GM18526 (cell line): Measurements from ENCODE around the gene MYG1.

Experiments used
- POLR2A ChIP-seq: IDR thresholded peaks from 3 replicates; pipeline ENCODE4 v1.6.1; 2011; ENCODE audit not compliant: insufficient read length; ENCODE audit errors: extremely low read depth

MYG1 gene

DNA sequence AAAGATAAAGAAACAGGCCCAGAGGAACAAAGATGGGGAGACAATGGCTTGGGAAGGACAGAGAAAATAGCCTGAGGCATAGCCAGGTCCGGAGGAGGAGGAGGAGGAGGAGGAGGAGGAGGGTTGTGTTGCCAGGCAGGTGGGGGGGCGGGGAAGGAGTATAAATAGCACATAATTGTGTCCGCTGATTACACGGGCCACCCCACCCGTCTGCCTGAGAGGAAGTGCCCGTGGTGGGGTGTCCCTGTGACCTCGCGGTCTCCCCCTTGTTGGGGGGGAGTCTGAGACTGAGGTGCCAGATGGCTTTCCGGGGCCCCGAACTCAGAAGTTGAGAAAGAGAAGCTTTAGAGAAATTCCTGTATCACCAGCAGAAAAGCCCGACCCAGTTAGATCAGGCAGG, 38.5 kb downstream of the MYG1 start:
- TF ChIP-seq POLR2A, result no peak

DNA sequence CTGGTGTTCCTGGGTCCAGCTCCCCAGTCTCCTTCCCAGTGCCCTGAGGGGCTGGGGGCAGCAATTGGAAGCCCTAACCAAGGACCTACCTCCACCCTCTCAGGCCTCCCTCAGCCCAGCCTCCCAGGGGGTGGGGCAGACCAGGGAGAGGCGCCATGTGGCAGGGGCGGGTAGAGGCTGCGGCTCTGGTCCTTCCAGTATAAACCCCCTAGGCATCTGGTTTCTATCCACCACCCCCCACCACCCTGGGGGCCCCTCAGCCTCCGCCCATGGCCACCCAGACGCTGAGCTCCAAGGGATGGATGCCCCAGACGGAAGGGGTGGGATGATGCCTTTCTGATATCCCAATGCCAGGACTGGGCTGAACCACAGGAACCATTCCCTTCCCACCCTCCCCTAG, 39.4 kb downstream of the MYG1 start:
- TF ChIP-seq POLR2A, result no peak

DNA sequence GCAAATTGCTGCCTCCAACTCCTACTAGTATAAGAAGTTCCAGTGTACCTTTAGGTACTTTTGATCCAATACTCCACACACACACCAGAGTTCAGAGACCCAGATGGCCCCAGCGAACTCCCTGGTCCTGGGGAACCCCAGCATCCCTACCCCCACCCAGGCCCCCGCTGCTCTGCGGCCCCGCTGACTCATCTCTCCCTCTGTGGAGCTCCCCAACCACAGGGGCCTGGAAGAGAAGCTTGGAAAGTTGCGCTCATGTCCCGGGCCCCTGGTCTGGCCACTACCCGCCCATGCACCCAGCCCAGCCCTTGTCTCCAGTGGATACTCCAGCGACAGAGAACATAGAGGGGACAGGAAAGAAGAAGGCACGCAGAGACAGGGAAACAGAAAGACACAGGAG, 40.9 kb downstream of the MYG1 start:
- TF ChIP-seq POLR2A, result no peak

DNA sequence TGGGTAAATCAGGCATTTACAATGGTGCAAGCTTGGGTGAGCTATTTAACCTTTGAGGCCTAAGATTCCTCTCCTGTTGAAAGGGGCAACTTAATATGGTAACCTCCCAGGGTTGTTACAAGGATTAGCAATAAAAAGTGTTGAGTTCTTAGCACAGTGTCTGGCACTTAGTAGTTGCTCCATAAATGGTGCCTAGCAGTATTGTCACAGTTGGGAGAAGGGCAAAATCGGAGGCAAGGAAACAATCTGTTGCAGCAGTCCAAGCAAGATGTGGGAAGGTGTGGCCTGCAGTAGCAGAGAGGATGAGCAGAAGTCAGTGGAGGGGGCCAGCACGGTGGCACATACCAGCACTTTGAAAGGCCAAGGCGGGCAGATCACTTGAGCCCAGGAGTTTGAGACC, 44.0 kb downstream of the MYG1 start:
- no peak for TF ChIP-seq POLR2A

DNA sequence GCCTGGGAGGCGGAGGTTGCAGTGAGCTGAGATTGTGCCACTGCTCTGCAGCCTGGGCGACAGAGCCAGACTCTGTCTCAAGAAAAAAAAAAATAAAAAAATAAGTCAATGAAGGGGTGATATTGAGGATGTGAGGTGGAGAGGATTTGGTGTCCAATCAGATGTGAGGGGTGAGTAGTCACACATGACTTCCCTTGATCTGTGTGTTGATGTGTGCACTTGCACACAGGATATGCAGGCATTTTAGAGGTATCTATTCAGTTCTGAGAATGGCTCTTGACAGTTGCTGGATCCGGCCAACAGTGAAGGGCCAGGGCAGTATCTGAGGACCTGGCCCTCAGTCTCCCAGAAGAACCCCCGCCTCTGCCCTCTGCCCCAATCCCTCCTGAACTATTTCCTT, 44.5 kb downstream of the MYG1 start:
- no peak for TF ChIP-seq POLR2A

DNA sequence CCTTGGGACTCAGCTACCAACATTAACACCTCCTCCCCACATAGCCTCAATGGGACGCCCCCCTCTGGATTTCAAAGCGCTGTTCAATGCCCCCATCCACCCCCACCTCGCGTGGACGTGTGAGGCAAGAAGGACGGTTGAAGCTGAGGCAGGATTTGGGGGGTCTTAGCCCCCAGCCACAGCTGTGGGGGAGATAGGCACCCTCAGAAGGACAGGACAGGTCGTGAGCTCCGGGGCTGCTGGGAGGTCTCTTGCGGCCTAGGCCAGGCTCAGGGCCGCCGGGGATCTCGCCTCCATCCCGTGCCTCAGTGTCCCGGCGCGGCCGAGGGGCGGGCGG, 45.0 kb downstream of the MYG1 start:
- no peak for TF ChIP-seq POLR2A

DNA sequence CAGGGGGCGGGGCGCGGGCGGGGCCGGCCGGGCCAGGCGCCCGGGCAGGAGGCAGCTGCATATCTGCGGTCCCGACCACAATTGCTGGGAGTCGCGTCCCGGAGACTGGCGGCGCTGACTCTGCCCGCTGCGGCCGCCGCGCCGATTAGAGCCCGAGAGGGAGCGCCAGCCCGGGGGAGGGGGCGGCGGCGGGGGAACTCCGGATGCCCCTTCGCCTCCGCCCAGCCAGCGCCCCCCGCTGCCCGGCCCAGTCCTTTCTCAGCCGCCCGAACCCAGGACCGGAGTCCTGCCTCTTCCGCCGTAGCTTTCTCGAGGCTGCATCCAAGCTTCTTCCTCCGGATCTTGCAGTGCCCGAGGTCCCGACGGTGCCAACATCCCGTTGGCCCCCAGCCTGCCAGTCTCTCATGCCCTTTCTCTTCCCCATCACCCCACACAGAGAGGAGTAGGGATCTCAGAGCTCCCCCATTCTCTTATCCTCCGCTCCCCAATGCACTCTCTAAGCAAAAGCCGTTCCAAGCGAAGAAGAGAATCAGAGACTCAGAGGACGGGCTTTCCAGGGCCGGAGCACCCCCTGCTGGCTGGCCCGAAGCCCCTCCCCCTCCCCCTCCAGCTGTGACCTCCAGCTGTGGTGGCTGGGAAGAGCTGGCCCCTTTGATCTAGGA, 45.5 kb downstream of the MYG1 start:
- TF ChIP-seq POLR2A, result peak; percentile 22

DNA sequence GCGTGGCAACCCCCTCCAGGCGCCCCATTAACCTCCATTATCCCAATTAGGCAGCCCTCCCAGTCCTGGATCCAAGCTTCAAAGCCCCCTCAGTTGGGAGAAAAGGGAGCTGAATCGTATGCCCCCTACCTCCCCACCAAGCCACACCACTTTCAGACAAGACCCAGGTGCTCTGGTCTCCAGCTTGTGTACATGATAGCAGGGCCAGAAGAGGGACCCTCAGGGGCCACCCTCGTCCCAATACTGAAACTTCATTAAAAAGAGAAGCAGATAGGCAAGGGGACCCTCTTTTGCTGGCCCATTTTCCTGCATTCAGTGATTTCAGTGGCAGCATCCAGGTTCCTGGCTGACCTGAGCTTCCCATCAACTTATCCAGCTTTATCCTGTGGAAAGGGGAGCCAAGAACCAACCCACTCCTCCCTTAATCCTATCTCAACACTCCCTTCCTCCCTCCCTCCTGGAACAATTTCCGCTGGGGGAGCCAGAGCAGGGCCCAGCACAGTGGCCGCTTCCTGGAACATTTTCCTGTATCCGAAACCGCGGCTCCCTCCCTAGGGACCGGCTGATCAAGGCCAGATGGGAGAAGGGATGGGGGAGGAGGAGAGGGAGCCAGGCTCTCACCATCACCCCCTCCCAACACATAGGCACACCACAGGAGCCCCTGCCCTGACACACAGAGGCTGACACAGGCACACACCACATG, 46.1 kb downstream of the MYG1 start:
- no peak for TF ChIP-seq POLR2A

DNA sequence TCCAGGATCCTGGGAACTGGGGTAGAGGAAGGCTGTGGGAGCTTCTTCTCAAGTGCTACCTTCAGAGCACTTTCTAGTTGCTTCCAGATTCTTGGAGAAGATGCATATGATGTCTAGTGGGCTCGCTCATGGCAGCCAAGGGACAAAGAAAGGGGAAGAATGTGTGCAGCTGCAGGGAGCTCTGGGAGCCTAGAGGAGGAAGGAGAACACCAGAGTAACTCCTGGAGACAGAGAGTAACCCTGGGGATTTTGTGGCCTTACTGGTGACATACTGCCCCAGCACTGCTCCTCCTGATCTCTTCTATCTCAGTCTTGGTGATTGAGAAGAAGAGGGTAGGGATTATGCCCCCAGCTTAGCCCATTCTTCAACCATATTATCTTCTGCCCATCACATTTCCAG, 47.0 kb downstream of the MYG1 start:
- TF ChIP-seq POLR2A, result no peak

DNA sequence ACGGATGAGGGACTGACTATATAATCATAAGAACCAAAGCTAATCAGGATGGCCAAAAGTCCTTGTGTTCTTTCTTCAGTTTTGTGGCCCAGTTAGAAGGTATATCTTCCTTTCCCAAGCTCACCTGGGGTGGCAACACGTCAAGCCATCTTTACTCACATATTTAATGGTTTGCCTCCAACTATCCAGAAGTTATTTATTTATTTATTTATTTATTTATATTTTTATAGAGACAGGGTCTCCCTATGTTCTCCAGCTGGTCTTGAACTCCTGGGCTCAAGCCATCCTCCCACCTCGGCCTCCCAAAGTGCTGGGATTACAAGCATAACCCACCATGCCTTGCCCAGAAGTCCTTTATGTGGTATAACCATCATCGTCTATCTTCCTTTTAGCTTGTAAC, 48.4 kb downstream of the MYG1 start:
- TF ChIP-seq POLR2A, result no peak

DNA sequence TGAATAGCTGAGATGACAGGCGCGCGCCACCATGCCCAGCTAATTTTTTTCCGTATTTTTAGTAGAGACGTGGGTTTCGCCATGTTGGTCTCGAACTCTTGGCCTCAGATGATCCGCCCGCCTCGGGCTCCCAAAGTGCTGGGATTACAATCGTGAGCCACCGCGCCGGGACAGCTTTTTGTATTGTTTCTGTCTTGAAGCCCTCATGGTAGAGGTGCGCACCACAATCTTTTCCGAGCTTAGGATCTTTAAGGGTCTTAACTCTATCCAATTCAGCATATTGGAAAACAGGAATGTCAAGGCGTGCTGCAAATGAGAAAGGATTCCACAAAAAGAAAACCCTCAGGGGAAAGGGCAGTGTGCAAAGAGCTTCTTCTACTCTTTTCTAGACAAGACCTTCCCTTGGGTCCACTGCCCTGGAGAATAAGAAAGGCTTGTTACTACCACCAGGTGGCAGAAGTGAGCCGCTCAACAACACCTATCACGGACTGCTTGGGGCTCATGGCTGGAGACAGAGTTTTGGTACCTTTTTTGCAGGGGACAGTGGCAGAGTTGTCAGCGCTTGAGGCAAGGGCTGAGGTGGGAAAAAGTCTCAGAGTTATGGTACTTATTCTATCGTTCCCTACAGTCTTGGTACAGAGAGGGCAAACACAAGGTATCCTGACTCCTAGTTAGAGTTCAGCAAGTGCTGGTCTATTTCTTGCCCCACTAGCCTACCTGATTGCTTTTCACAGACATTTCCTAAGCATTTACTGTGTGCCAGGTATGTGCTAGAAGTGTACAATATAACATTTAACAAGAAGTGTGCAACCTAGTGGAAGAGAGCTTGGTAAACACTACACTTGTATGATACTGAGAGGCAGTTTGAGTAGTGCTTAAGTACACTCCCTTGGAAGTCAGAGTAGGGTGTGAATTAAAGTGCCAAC, 53.1 kb downstream of the MYG1 start:
- TF ChIP-seq POLR2A, result no peak

DNA sequence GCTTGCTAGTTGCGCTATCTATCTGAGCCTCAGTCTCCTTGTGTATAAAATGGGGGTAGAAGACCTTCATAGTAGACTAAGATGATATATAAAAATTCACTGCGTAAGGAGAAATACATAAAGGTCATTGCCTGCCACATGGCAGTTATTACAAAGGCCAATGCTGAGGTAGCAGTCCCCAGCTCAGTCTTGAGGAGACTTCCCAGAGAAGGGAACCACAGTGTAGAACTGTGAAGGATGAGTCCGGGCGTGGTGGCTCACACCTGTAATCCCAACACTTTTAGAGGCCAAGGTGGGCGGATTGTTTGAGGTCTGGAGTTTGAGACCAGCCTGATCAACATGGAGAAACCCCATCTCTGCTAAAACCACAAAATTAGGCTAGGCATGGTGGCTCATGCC, 53.8 kb downstream of the MYG1 start:
- no peak for TF ChIP-seq POLR2A

DNA sequence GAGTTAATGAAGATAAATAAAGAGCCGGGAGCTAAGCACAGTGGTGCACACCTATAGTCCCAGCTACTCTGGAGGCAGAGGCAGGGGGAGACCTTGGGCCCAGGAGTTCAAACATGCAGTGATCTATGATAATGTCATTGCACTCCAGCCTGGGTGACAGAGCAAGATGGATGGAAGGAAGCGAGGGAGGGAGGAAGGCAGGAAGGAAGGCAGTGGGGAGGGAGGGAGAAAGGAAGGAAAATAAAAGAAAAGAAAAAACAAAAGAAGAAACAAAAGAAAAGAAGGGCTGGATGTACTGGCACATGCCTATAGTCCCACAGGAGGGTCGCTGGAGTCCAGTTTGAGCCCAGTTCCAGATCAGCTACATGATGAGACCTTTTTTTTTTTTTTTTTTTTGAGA, 55.6 kb downstream of the MYG1 start:
- no peak for TF ChIP-seq POLR2A
